GM23338 (cell line): ENCODE data around the gene TBL3. TPM values are rescaled to one million over a fixed set of nuclear protein-coding genes. Genes with fewer than 3 reads are reported as not detected.

Source experiments
- ATAC-seq: fragments of 200-7000 bp; cut with Tn5 transposase; 3 replicates; pipeline ENCODE4 v1.9.1; 2020
- DNase-seq: peaks from one replicate; pipeline ENCODE4 v3.0.0-alpha.2; 2015; ENCODE audit warnings: low spot score
- H2AFZ ChIP-seq: fragments of 200-600 bp; sonication (generic); 2 replicates; pipeline ENCODE4 v1.8.0; 2016; ENCODE audit warnings: antibody characterized with exemption, mild to moderate bottlenecking, moderate library complexity
- H3F3A ChIP-seq: fragments of 200-600 bp; sonication (generic); replicated peaks from 2 replicates; pipeline ENCODE4 v1.8.0; 2017; ENCODE audit warnings: antibody characterized with exemption, mixed run types, low read depth
- H3K27ac ChIP-seq: fragments of 200-600 bp; sonication (generic); 2 replicates; pipeline ENCODE4 v1.6.1; 2016; ENCODE audit warnings: low read depth
- H3K27me3 ChIP-seq: fragments of 200-600 bp; sonication (generic); 2 replicates; pipeline ENCODE4 v1.8.0; 2016; ENCODE audit warnings: mild to moderate bottlenecking, mixed run types, moderate library complexity; ENCODE audit not compliant: insufficient read depth
- H3K36me3 ChIP-seq: fragments of 200-600 bp; sonication (generic); 2 replicates; pipeline ENCODE4 v1.8.0; 2016; ENCODE audit warnings: mild to moderate bottlenecking; ENCODE audit not compliant: insufficient read depth
- H3K4me1 ChIP-seq: fragments of 200-600 bp; sonication (generic); 2 replicates; pipeline ENCODE4 v1.8.0; 2016; ENCODE audit warnings: mild to moderate bottlenecking, moderate library complexity; ENCODE audit not compliant: insufficient read depth
- H3K4me2 ChIP-seq: fragments of 200-600 bp; sonication (generic); 2 replicates; pipeline ENCODE4 v1.7.1; 2017; ENCODE audit warnings: mixed run types
- H3K4me3 ChIP-seq: fragments of 200-600 bp; sonication (generic); 2 replicates; pipeline ENCODE4 v1.6.1; 2016; ENCODE audit warnings: mixed run types
- H3K79me2 ChIP-seq: fragments of 200-600 bp; sonication (generic); replicated peaks from 2 replicates; pipeline ENCODE4 v1.8.0; 2017; ENCODE audit warnings: mild to moderate bottlenecking; ENCODE audit not compliant: insufficient read depth
- H3K9me2 ChIP-seq: fragments of 200-600 bp; sonication (generic); 2 replicates; pipeline ENCODE4 v1.8.0; 2017; ENCODE audit not compliant: insufficient read depth
- H4K20me1 ChIP-seq: fragments of 200-600 bp; sonication (generic); replicated peaks from 2 replicates; pipeline ENCODE4 v1.8.0; 2017; ENCODE audit warnings: mild to moderate bottlenecking; ENCODE audit not compliant: insufficient read depth
- H3K27ac Mint-ChIP-seq: 2 replicates; pipeline ENCODE4 v1.8.0; 2020; ENCODE audit warnings: inconsistent platforms, mild to moderate bottlenecking, moderate library complexity, mixed read lengths
- H3K27me3 Mint-ChIP-seq: 3 replicates; pipeline ENCODE4 v1.8.0; 2022; ENCODE audit warnings: low read depth, mild to moderate bottlenecking, moderate library complexity, mixed read lengths, inconsistent platforms; ENCODE audit not compliant: insufficient read depth, poor library complexity
- H3K36me3 Mint-ChIP-seq: 3 replicates; pipeline ENCODE4 v1.8.0; 2021; ENCODE audit warnings: low read depth, mild to moderate bottlenecking, inconsistent platforms, moderate library complexity, mixed read lengths
- H3K4me1 Mint-ChIP-seq: 3 replicates; pipeline ENCODE4 v1.8.0; 2020; ENCODE audit warnings: mild to moderate bottlenecking, inconsistent platforms, mixed read lengths
- H3K4me3 Mint-ChIP-seq: 3 replicates; pipeline ENCODE4 v1.8.0; 2021; ENCODE audit warnings: moderate library complexity, mild to moderate bottlenecking, inconsistent platforms, mixed read lengths
- H3K9me3 Mint-ChIP-seq: 3 replicates; pipeline ENCODE4 v1.8.0; 2020; ENCODE audit warnings: moderate library complexity, mild to moderate bottlenecking, inconsistent platforms, mixed read lengths
- CREB1 ChIP-seq: fragments of 250-450 bp; sonication (Bioruptor Pico); IDR thresholded peaks from 2 replicates; pipeline ENCODE4 v1.5.0; 2020; ENCODE audit warnings: low read depth, mild to moderate bottlenecking, moderate library complexity
- CTCF ChIP-seq, 2 experiments: fragments of 200-600 bp in 1 of 2; sonication (generic) in 1 of 2; conservative IDR thresholded peaks; 2 replicates each; pipeline versions ENCODE4 v1.5.1 to v1.6.1; 2016 to 2017; ENCODE audit warnings: antibody characterized with exemption in 2 of 2, low read depth in 2 of 2, mild to moderate bottlenecking in 2 of 2, moderate library complexity in 1 of 2
- ETS1 ChIP-seq: IDR thresholded peaks from 2 replicates; pipeline ENCODE4 v1.6.1; 2016; ENCODE audit warnings: antibody characterized with exemption
- EZH2 ChIP-seq: fragments of 200-600 bp; sonication (generic); IDR thresholded peaks from one replicate; pipeline ENCODE4 v1.8.0; 2017; ENCODE audit warnings: antibody characterized with exemption, mild to moderate bottlenecking, low read depth; ENCODE audit not compliant: unreplicated experiment
- EZH2phosphoT487 ChIP-seq: fragments of 200-600 bp; sonication (generic); IDR thresholded peaks from one replicate; pipeline ENCODE4 v1.8.1; 2018; ENCODE audit warnings: antibody characterized with exemption; ENCODE audit not compliant: unreplicated experiment
- JUNB ChIP-seq: IDR thresholded peaks from one replicate; pipeline ENCODE4 v1.6.1; 2016; ENCODE audit warnings: antibody characterized with exemption; ENCODE audit not compliant: unreplicated experiment
- POLR2AphosphoS5 ChIP-seq: IDR thresholded peaks from 2 replicates; pipeline ENCODE4 v1.6.1; 2016; ENCODE audit warnings: antibody characterized with exemption, low read depth
- REST ChIP-seq: IDR thresholded peaks from one replicate; pipeline ENCODE4 v1.6.1; 2018; ENCODE audit warnings: antibody characterized with exemption; ENCODE audit not compliant: unreplicated experiment
- STAT1 ChIP-seq: IDR thresholded peaks from one replicate; pipeline ENCODE4 v1.6.1; 2016; ENCODE audit warnings: antibody characterized with exemption; ENCODE audit not compliant: unreplicated experiment
- ZNF114 ChIP-seq: fragments of 250-450 bp; sonication (Bioruptor Pico); IDR thresholded peaks from 2 replicates; pipeline ENCODE4 v1.5.0; 2020; ENCODE audit warnings: mild to moderate bottlenecking, moderate library complexity
- ZNF331 ChIP-seq: fragments of 250-450 bp; sonication (Bioruptor Pico); IDR thresholded peaks from 2 replicates; pipeline ENCODE4 v1.5.0; 2020; ENCODE audit warnings: low read depth, mild to moderate bottlenecking, moderate library complexity
- polyA plus RNA-seq: library from polyadenylated mRNA; unstranded; fragments of >200 nt; fragmentation: Nextera tagmentation; extraction: Ambion mirVana; gene quantifications from 2 replicates; pipeline ENCODE4 v1.2.1, GENCODE V29; 2016
- total RNA-seq: library from RNA; depleted of rRNA; stranded (reverse); fragments of >200 nt; shearing (Covaris generic); gene quantifications from 2 replicates; pipeline ENCODE4 v1.2.3, GENCODE V29; 2014

TBL3 gene
- total and polyA plus RNA-seq, 2 experiments from 2014 or later: 67.0 to 157 TPM

- no peak overlapping the region for H3K27ac Mint-ChIP-seq
- Histone ChIP-seq H3K27ac (no peak overlapping the region), H3F3A (peaks cover 8% of the 10 kb centered on the region), H3K36me3 (no peaks in the 10 kb centered on the region), H3K79me2 (no peaks in the 10 kb centered on the region), H3K9me2 (no peaks in the 10 kb centered on the region), H3K4me2 (peak overlapping the region; percentile 89), H4K20me1 (no peaks in the 10 kb centered on the region; the same call in 1 of the 2 replicates), H3K27me3 (peaks cover 74% of the 10 kb centered on the region), H2AFZ (peak overlapping the region; percentile 97), H3K4me1 (no peaks in the 10 kb centered on the region; the same call in 1 of the 2 replicates), H3K4me3 (peak overlapping the region; percentile 68)
- ATAC-seq (peak; percentile 52), DNase-seq (peak; percentile 82)
- peak overlapping the region; percentile 67 for H3K4me3 Mint-ChIP-seq
- no peak for TF ChIP-seq CREB1
- TF ChIP-seq POLR2AphosphoS5: no peak; the same call in 1 of the 2 replicates
- TF ChIP-seq STAT1: no peak
- TF ChIP-seq ZNF331: no peak
- H3K4me1 Mint-ChIP-seq: peaks cover 14% of the 10 kb centered on the region
- no peaks in the 10 kb centered on the region for H3K9me3 Mint-ChIP-seq
- H3K36me3 Mint-ChIP-seq: peaks cover 3% of the 10 kb centered on the region; the same call in 1 of the 3 replicates
- peaks cover 56% of the 10 kb centered on the region for H3K27me3 Mint-ChIP-seq
Observed at GRCh38 chr16:2022723-2023091, 50.9 kb downstream of the TBL3 start.

GRCh38 chr16:2023092-2024031 is 51.5 kb downstream of the TBL3 start:
- Histone ChIP-seq H3K4me1 (no peaks in the 10 kb centered on the region; the same call in 1 of the 2 replicates), H3K36me3 (no peaks in the 10 kb centered on the region), H4K20me1 (no peaks in the 10 kb centered on the region), H3K4me3 (peak overlapping the region; percentile 68), H3F3A (peaks cover 8% of the 10 kb centered on the region), H2AFZ (peak overlapping the region; percentile 97), H3K4me2 (peak overlapping the region; percentile 89), H3K79me2 (no peaks in the 10 kb centered on the region), H3K27ac (no peak overlapping the region), H3K9me2 (no peaks in the 10 kb centered on the region), H3K27me3 (peaks cover 74% of the 10 kb centered on the region)
- H3K27ac Mint-ChIP-seq: no peak overlapping the region
- DNase-seq (peak; percentile 89), ATAC-seq (peak; percentile 51)
- no peaks in the 10 kb centered on the region for H3K9me3 Mint-ChIP-seq
- H3K36me3 Mint-ChIP-seq: peaks cover 3% of the 10 kb centered on the region; the same call in 1 of the 3 replicates
- H3K27me3 Mint-ChIP-seq: peaks cover 49% of the 10 kb centered on the region
- H3K4me1 Mint-ChIP-seq: peaks cover 14% of the 10 kb centered on the region
- H3K4me3 Mint-ChIP-seq: peak overlapping the region; percentile 73
- TF ChIP-seq STAT1 (no peak), JUNB (no peak), REST (no peak), ETS1 (0 out of 2 replicates have a peak, but pooled peaks have one; percentile 8), EZH2phosphoT487 (no peak), CTCF (conservative IDR thresholded peaks at IDR 0.05; ENCODE audit: low read depth in 2 of 2) (peak; percentile 81 to 98), ZNF331 (no peak), CREB1 (peak; percentile 59), EZH2 (no peak), ZNF114 (CRISPR knock-in tag) (no peak), POLR2AphosphoS5 (peak; percentile 63)
